Kasumi-1 (cell line): ENCODE results near the gene ADAMTS7.

ENCODE experiments used
- DNase-seq, 2 experiments: peaks; one replicate each; lab custom pipeline; 2025; lab: John Stamatoyannopoulos, UW

Gene ADAMTS7

DNA sequence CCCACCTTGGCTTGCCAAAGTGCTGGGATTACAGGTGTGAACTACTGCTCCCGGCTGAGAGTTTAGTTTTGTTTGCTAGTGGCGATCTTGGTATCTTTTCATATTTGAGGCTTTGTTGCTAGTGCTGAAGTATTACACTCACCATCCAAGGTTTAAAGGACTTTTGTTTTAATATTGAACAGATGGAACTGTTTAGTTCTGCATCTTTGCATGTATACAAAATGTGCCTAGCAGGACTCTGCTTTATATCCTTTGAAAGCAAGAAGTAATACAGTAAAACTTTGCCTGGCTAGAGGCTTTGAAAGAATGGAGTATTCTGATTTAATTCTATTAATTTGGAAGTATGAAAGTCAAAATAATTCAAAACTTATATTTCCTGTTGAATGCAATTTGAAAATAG is 92.4 kb downstream of the ADAMTS7 start:
- no peak for DNase-seq

DNA sequence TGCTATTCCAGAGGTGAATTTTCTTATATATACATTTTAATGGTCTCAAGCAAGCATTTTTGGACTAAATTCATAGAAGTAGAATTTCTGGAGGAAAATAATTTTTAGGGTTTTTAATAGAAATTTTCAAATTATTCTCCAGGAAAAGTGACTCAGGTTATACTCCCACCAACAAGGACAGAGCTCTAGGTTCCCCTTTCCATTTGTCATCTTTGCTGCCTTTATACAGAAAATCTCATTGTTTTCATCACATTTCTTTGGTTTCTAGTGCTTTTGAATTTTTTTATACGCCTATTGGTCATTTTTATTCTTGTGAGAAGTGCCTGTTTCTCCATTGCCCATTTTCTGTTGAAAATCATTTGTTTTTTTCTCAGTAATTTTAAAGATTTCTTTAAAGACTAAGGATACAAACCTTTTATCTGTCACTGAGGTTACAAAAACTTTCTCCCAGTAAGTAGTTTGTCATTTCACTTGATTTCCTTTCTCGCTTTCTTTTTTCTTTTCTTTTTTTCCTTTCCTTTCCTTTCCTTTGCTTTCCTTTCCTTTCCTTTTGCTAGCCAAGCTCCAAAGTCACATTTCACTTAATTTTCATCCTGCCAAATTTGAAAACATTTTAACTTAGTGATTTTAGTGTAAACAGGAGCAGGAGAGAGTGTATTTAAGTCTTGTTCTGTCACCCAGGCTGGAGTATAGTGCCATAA is 93.2 kb downstream of the ADAMTS7 start:
- DNase-seq = no peak

DNA sequence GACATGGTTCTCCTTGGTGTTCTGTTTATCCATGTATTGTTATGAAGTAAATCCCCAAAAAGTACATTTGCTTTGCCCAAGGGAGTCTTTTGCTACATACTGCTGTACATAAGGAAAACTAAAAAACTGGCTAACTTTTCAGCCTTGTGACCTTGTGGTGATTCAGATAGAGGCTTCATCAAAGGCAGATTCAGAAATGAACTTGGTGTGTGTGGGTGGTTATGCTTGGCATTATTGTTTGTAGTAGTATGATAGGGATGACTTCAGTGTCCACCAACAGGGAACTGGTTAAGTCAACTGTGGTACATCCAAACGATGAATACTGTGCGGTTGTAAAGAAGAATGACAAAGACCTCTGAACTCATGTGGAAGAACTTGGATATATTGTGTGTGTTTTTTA is 94.6 kb downstream of the ADAMTS7 start:
- no peak for DNase-seq

DNA sequence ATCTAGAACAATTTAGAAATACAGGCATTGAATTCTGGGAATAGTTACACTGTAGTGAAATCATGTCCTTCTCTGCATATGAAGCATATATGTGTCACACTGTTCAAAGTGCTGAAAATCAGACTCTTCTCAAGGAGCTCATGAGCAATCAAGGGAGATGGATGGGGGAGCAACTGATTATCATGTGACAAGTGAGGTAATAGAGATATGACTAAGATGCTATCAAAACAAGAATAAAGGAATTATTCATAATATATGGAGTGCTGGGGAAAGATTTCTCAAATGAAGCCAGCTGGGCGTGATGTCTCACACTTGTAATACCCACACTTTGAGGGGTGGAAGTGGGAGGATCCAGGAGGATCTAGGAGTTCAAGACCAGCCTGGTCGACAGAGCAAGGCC is 95.3 kb downstream of the ADAMTS7 start:
- DNase-seq = no peak

DNA sequence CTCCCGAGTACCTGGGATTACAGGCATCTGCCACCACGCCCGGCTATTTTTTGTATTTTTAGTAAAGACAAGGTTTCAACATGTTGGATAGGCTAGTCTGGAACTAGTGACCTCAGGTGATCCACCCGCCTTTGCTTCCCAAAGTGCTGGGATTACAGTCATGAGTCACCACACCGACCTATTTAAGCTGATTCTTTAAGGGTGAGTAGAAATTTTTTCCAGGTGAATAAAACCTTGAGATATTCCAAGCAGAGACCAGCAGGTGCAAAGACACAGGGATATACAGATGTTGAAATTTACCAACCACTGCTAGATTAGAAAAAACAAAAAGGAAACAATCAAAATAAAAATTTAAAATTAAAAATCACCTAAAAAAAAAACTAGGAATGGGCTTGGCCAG is 95.8 kb downstream of the ADAMTS7 start:
- no peak for DNase-seq

DNA sequence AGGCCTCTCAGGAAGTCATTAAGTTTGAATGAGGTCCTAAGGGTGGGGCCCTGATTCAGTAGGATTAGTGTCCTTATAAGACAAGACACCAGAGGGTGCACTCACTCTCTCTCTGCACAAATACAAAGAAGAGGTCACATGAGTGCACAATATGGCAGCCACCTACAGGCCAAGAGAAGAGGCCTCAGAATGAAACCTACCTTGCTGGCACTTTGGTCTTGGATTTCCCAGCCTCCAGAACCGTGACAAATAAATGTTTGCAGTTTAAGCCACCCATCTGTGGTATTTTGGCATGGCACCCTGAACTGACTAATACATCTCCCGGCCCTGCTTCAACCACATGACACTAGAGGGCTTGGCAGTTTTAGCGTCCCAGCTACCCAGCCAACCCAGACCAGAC is 96.4 kb downstream of the ADAMTS7 start:
- peak; percentile 24 to 32 for DNase-seq

DNA sequence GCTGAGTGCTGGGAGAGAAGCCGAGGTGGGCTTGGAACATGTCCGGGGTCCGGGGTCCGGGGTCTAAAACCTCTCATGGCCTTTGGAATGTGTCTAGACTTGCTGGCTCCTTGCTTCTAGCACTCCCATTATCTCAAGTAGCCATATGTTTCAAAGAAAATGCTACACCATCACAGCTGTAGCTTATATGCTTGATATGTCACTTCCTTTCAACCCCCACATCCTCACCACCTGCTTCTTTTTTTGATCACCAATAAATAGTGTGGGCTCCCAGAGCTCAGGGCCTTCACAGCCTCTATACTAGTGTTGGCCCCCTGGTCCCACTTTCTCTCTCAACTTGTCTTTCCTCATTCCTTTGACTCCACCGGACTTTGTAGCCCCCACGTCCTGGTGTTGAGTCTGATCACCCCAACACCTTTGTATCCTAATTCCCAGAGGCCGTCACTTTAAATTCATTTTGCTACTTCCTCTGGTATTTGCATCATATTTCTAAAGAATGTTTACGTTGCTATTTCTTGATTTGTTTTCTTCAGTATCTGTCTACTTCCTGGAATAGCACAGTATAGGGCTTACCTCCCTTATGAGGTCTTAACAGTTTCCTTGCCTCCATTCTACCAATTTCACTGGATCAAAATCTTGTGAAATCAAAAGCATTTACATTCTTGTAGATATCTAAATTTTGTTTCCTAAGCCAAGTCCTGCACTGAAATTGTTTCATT is 98.3 kb downstream of the ADAMTS7 start:
- DNase-seq = no peak

DNA sequence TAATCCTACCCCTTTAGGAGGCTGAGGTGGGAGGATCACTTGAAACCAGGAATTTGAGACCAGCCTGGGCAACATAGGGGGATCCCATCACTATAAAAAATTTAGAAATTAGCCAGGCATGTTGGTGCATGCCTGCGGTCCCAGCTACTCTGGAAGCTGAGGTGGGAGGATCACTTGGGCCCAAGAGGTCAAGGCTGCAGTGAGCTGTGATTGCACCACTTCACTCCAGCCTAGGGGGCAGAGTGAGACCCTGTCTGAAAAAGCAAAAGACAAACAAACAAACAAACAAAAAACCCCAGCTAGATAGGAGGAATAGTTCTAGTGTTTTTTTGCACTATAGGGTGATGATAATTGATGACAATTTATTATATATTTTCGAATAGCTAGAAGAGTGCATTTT is 99.6 kb downstream of the ADAMTS7 start:
- no peak for DNase-seq

DNA sequence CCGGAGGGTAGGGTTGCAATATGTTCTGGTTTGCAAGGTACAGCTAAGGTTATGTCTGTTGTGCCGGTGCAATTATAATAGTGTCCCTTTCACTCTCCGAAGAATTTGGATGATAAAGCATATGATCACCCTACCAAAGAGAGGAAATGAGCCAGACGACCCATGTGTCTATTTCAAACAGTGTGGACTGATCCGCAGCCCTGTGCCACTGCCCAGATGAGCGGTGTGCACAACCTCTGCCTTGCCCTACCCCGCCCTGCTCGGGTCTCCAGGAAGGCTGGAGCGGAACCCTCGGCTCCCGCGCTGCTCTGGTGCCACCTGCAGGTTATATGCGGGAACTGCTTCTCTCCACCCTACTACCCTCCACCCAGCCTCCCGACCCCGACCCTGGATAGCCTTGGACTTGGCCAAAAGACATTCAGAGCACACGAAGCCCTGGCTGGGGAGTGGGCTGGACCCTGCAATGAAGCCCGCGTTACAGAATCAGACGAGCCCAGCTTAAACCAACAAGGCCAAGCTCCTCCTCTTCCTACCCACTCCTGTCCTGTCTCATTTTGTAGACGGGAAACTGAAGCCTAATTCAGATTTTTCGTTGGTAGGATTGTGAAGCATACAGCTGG is 101.9 kb downstream of the ADAMTS7 start:
- DNase-seq = peak; percentile 34 to 44
